HG03135 (cell line): ENCODE results near the gene NEU2.
A peak's percentile ranks its signal among the peaks of the same experiment; 100 is the strongest.
"Not testable (repeated sequence)": the region's sequence is repeated elsewhere in the genome, so short reads cannot be mapped to it uniquely, and the experiment has no call there.

ENCODE experiments used
- ATAC-seq: cut with Tn5 transposase; IDR thresholded peaks from one replicate; pipeline ENCODE4 v1.9.1; 2021; ENCODE audit warnings: mild to moderate bottlenecking, moderate library complexity; ENCODE audit not compliant: unreplicated experiment

The NEU2 gene

GRCh38 chr2:233053928-233054784, 21.7 kb downstream of the NEU2 start:
- no peak for ATAC-seq

GRCh38 chr2:233055362-233055761, 22.9 kb downstream of the NEU2 start:
- ATAC-seq: no peak

- no peak for ATAC-seq
These were observed 24.6 kb downstream of the NEU2 start for GRCh38 chr2:233056961-233057605.

- ATAC-seq: no peak
These were observed 26.5 kb downstream of the NEU2 start for GRCh38 chr2:233058717-233059546.

- ATAC-seq: no peak
These were observed 27.0 kb downstream of the NEU2 start for GRCh38 chr2:233059547-233059796.

- peak; percentile 54 for ATAC-seq
These were observed 27.5 kb downstream of the NEU2 start, which contains the start of gene INPP5D for GRCh38 chr2:233059797-233060500. Gene INPP5D, plus strand, starts transcription at chr2:233060342. Its CDS starts 137 bp downstream, at chr2:233060479.

- no peak for ATAC-seq
These were observed 28.1 kb downstream of the NEU2 start for GRCh38 chr2:233060501-233060979.

GRCh38 chr2:233060980-233061590, 28.6 kb downstream of the NEU2 start:
- no peak for ATAC-seq

- no peak for ATAC-seq
These were observed 29.3 kb downstream of the NEU2 start for GRCh38 chr2:233061591-233062450.

GRCh38 chr2:233062451-233062850, 30.0 kb downstream of the NEU2 start:
- no peak for ATAC-seq

GRCh38 chr2:233062946-233063268, 30.4 kb downstream of the NEU2 start:
- ATAC-seq: no peak

GRCh38 chr2:233063269-233063975, 30.9 kb downstream of the NEU2 start:
- no peak for ATAC-seq

GRCh38 chr2:233063976-233064411, 31.5 kb downstream of the NEU2 start:
- ATAC-seq: no peak

- no peak for ATAC-seq
These were observed 32.2 kb downstream of the NEU2 start for GRCh38 chr2:233064530-233065199.

GRCh38 chr2:233065200-233065589, 32.7 kb downstream of the NEU2 start:
- not testable (repeated sequence) for ATAC-seq

- no peak for ATAC-seq
These were observed 33.5 kb downstream of the NEU2 start for GRCh38 chr2:233065954-233066470.

GRCh38 chr2:233068762-233069418, 36.4 kb downstream of the NEU2 start:
- ATAC-seq: no peak

- ATAC-seq: no peak
These were observed 40.4 kb downstream of the NEU2 start for GRCh38 chr2:233072838-233073237.
